Activated CD4-positive, alpha-beta T cell treated with anti-CD3 and anti-CD28 coated beads for 36 hours (primary cell): ENCODE data around the gene RNGTT. TPM values are rescaled to one million over a fixed set of nuclear protein-coding genes. Genes with fewer than 3 reads are reported as not detected.
"Not testable (repeated sequence)": the region's sequence is repeated elsewhere in the genome, so short reads cannot be mapped to it uniquely, and the experiment has no call there.

Experiments used
- ATAC-seq: fragments of 200-7000 bp; cut with Tn5 transposase; one replicate; pipeline ENCODE4 v1.10.0; 2021; ENCODE audit warnings: mild to moderate bottlenecking, moderate library complexity
- CTCF ChIA-PET: fragments of 350-600 bp; sonication (Branson Sonifier 250); formaldehyde crosslinking; loops from one replicate; lab custom pipeline; 2021; ENCODE audit warnings: antibody characterized with exemption; lab: Charles Lee
- POLR2A ChIA-PET: fragments of 350-600 bp; sonication (Branson Sonifier 250); formaldehyde crosslinking; loops from one replicate; lab custom pipeline; 2021; ENCODE audit warnings: antibody characterized with exemption, inconsistent platforms; lab: Charles Lee
- DNase-seq: peaks from one replicate; pipeline ENCODE4 v3.0.0-alpha.2; 2020
- H3K27ac Mint-ChIP-seq: one replicate; pipeline ENCODE4 v1.8.0; 2021; ENCODE audit warnings: mixed read lengths
- H3K27me3 Mint-ChIP-seq: one replicate; pipeline ENCODE4 v1.8.0; 2021; ENCODE audit warnings: mixed read lengths
- H3K36me3 Mint-ChIP-seq: one replicate; pipeline ENCODE4 v1.8.0; 2021; ENCODE audit warnings: low read depth, mixed read lengths
- H3K4me1 Mint-ChIP-seq: one replicate; pipeline ENCODE4 v1.8.0; 2021; ENCODE audit warnings: mixed read lengths
- H3K4me3 Mint-ChIP-seq: one replicate; pipeline ENCODE4 v1.8.0; 2021; ENCODE audit warnings: mild to moderate bottlenecking, moderate library complexity, mixed read lengths
- H3K9me3 Mint-ChIP-seq: one replicate; pipeline ENCODE4 v1.8.0; 2021; ENCODE audit warnings: low read depth, mixed read lengths
- intact Hi-C, 2 experiments: fragments of 100-400 bp; cut with DNase I in 1 of 2; cut with micrococcal nuclease in 1 of 2; formaldehyde crosslinking; loops; one replicate each; pipeline versions ENCODE4 v1.14.2 to v1.15.1; 2022 to 2024; cut with DNase I, micrococcal nuclease
- total RNA-seq, 2 experiments: library from RNA; stranded (reverse); gene quantifications; one replicate each; pipeline ENCODE4 v1.2.3, GENCODE V29; 2021

The RNGTT gene
- total RNA-seq, 2 experiments from 2014 or later = 17.5 to 21.5 TPM

DNA sequence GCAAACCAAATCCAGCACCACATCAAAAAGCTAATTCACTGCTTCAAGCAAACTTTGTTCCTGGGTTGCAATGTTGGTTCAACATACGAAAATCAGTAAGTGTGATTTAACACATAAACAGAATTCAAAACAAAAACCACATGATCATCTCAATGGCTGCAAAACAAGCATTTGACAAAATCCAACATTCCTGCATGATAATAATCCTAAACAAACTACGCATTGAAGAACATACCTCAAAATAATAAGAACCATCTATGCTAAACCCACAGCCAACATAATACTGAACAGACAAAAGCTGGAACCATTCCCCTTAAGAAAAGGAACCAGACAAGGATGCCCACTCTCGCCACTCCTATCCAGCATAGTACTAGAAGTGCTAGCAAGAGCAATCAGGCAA lies 49.9 kb downstream of the RNGTT start:
- ChIA-PET POLR2A (interaction anchor here (0.6 kb wide), 1 partner anchor 335 kb away, joined by 3 read pairs; no protein-coding TSS in a partner anchor), CTCF (no interaction called here)
- no peaks in the 10 kb centered on the region for H3K27me3 Mint-ChIP-seq
- ATAC-seq = no peak
- no peaks in the 10 kb centered on the region for H3K9me3 Mint-ChIP-seq
- peaks cover 26% of the 10 kb centered on the region for H3K36me3 Mint-ChIP-seq
- H3K27ac Mint-ChIP-seq = no peak overlapping the region
- H3K4me1 Mint-ChIP-seq = peaks cover 56% of the 10 kb centered on the region
- intact Hi-C loops = no loop called here
- DNase-seq = no peak
- no peak overlapping the region for H3K4me3 Mint-ChIP-seq

DNA sequence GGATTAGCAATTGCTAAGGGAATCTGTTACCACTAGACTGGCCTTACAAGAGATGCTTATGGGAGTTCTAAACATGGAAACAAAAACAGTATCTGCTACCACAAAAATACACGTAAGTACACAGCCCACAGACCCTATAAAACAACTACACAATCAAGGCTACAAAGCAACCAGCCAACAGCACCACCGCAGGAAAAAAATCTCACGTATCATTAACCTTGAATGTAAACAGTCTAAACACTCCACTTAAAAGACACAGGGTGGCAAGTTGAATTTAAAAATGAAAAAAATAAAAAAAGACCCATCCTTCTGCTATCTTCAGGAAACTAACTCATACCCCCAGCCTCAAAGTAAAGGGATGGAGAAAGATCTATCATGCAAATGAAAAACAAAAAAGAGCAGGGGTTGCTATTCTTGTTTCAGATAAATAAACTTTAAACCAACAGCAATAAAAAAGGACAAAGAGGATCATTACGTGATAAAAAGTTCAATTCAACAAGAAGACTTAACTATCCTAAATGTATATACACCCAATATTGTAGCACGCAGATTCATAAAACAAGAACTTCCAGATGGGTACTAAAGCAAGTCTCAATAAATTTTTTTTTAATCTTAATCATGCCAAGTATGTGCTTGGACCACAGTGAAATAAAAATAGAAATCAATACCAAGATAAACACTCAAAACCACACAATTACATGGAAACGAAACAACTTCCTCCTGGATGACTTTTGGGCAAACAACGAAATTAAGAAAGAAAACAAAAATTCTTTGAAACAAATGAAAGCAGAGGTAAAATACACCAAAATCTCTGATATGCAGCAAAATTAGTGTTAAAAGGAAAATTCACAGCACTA lies 52.3 kb downstream of the RNGTT start:
- Mint-ChIP-seq H3K4me3 (no peak overlapping the region), H3K27ac (no peak overlapping the region), H3K4me1 (peaks cover 52% of the 10 kb centered on the region), H3K36me3 (peaks cover 22% of the 10 kb centered on the region), H3K27me3 (no peaks in the 10 kb centered on the region), H3K9me3 (peaks cover 3% of the 10 kb centered on the region)
- intact Hi-C loops = no loop called here
- ChIA-PET POLR2A (no interaction called here), CTCF (interaction anchor here (0.6 kb wide), 2 partner anchors 24 to 54 kb away, joined by 3 read pairs; no protein-coding TSS in a partner anchor)
- no peak for ATAC-seq
- DNase-seq = no peak

- no peak for ATAC-seq
- Mint-ChIP-seq H3K27me3 (no peaks in the 10 kb centered on the region), H3K36me3 (peaks cover 17% of the 10 kb centered on the region), H3K9me3 (peaks cover 3% of the 10 kb centered on the region), H3K4me1 (peaks cover 44% of the 10 kb centered on the region), H3K4me3 (no peak overlapping the region), H3K27ac (no peak overlapping the region)
- no peak for DNase-seq
- intact Hi-C loops = no loop called here
- ChIA-PET CTCF (interaction anchor here (0.6 to 1.5 kb wide), 3 partner anchors 9 to 254 kb away, joined by 3 to 4 read pairs (median 4); no protein-coding TSS in a partner anchor), POLR2A (no interaction called here)
Observed at GRCh38 chr6:88908598-88909548, 54.5 kb downstream of the RNGTT start.

- peaks cover 29% of the 10 kb centered on the region for H3K4me1 Mint-ChIP-seq
- peaks cover 25% of the 10 kb centered on the region for H3K36me3 Mint-ChIP-seq
- DNase-seq, H3K9me3 Mint-ChIP-seq, ATAC-seq, H3K4me3 Mint-ChIP-seq, POLR2A ChIA-PET, H3K27ac Mint-ChIP-seq, intact Hi-C loops, H3K27me3 Mint-ChIP-seq: not testable (repeated sequence)
- CTCF ChIA-PET = interaction anchor here (0.6 to 1.4 kb wide), 4 partner anchors 12 to 1494 kb away, joined by 3 read pairs; no protein-coding TSS in a partner anchor
Observed at GRCh38 chr6:88907148-88907547, 56.3 kb downstream of the RNGTT start.

DNA sequence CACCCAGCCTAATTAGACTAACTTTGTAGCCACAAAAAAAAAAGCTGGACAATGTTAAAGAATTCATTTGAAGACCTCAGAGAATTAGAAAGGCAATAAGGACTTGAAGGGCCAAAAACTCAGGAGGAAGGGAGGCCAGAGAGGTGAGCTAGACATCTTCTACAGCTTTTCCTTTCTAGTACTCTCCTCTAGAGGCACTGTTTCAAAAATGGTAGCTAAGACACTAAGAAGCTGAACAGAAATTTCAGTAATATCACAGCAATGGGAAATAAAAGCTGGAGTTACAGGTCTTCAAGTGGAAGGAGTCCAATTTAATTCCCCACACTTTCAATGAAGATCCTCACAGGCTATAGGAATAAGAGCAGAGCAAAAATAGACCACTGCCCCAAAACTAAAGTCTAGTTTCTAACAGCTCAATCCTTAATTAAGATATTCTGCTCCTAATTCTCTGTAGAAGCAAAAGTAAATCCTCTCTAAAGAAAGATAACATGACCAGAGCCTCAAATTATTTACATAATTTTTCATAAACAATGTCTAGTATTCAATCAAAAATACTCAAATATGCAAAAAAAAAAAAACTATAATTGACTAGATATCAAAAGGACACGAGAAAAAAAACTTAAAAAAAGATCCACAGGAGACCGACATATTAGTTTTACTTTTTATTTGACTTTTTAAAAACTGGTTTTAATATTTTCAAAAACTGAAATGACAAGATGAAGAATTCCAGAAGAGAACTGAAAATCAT lies 63.7 kb downstream of the RNGTT start:
- intact Hi-C loops = no loop called here
- POLR2A ChIA-PET = no interaction called here
- ATAC-seq = no peak
- H3K27me3 Mint-ChIP-seq = no peaks in the 10 kb centered on the region
- no peak for DNase-seq
- H3K4me1 Mint-ChIP-seq = no peaks in the 10 kb centered on the region
- peaks cover 22% of the 10 kb centered on the region for H3K36me3 Mint-ChIP-seq
- H3K4me3 Mint-ChIP-seq = no peak overlapping the region
- H3K27ac Mint-ChIP-seq = no peak overlapping the region
- H3K9me3 Mint-ChIP-seq = no peaks in the 10 kb centered on the region
- CTCF ChIA-PET = interaction anchor here (0.6 to 1.5 kb wide), 5 partner anchors 8 to 856 kb away, joined by 3 to 4 read pairs (median 3); no protein-coding TSS in a partner anchor

DNA sequence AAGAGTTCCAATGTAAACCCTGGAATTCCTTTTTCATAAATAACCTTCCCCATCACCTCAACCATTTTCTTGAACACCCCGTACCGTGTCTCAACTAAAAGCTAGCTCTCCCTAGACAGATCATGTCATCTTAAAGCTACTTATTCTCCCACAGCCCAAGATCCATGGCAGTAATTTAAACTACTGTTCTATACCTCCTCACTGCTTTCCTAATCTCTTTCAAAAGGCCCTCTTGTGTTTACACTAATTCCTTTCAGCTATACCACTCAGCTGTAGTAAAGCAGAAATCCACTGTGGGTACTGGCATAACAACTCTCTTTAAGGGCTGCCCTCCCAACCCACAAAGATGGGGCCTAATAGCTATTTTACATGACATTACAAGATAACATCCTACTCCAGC lies 67.5 kb downstream of the RNGTT start:
- ChIA-PET POLR2A (no interaction called here), CTCF (no interaction called here)
- H3K27me3 Mint-ChIP-seq = no peaks in the 10 kb centered on the region
- peaks cover 3% of the 10 kb centered on the region for H3K4me1 Mint-ChIP-seq
- H3K27ac Mint-ChIP-seq = no peak overlapping the region
- H3K36me3 Mint-ChIP-seq = peaks cover 3% of the 10 kb centered on the region
- intact Hi-C loops = no loop called here
- ATAC-seq (no peak), DNase-seq (no peak)
- H3K9me3 Mint-ChIP-seq = no peaks in the 10 kb centered on the region
- no peak overlapping the region for H3K4me3 Mint-ChIP-seq

- no peak for DNase-seq
- POLR2A ChIA-PET = no interaction called here
- CTCF ChIA-PET = interaction anchor here (1.2 to 2.0 kb wide), 2 partner anchors 20 to 73 kb away, joined by 3 to 8 read pairs; no protein-coding TSS in a partner anchor
- Mint-ChIP-seq H3K4me3 (no peak overlapping the region), H3K4me1 (peaks cover 3% of the 10 kb centered on the region), H3K27ac (no peak overlapping the region), H3K27me3 (no peaks in the 10 kb centered on the region), H3K36me3 (peaks cover 18% of the 10 kb centered on the region), H3K9me3 (no peaks in the 10 kb centered on the region)
- no peak for ATAC-seq
- intact Hi-C loops = no loop called here
Observed at GRCh38 chr6:88890860-88891845, 72.3 kb downstream of the RNGTT start.

- CTCF ChIA-PET = interaction anchor here (1.2 to 2.0 kb wide), 2 partner anchors 20 to 74 kb away, joined by 3 to 8 read pairs; no protein-coding TSS in a partner anchor
- no peaks in the 10 kb centered on the region for H3K27me3 Mint-ChIP-seq
- H3K4me3 Mint-ChIP-seq = no peak overlapping the region
- no peak for ATAC-seq
- H3K4me1 Mint-ChIP-seq = peaks cover 3% of the 10 kb centered on the region
- intact Hi-C loops = no loop called here
- DNase-seq = no peak
- H3K9me3 Mint-ChIP-seq = peaks cover 1% of the 10 kb centered on the region
- H3K36me3 Mint-ChIP-seq = peaks cover 26% of the 10 kb centered on the region
- H3K27ac Mint-ChIP-seq = no peak overlapping the region
- POLR2A ChIA-PET = no interaction called here
Observed at GRCh38 chr6:88890394-88890793, 73.0 kb downstream of the RNGTT start.

GRCh38 chr6:88884361-88884760 lies 79.1 kb downstream of the RNGTT start:
- POLR2A ChIA-PET = no interaction called here
- Mint-ChIP-seq H3K4me1 (peaks cover 13% of the 10 kb centered on the region), H3K36me3 (peaks cover 40% of the 10 kb centered on the region), H3K9me3 (peaks cover 1% of the 10 kb centered on the region), H3K27ac (no peak overlapping the region), H3K4me3 (no peak overlapping the region), H3K27me3 (no peaks in the 10 kb centered on the region)
- CTCF ChIA-PET = no interaction called here
- no peak for DNase-seq
- intact Hi-C loops = no loop called here
- ATAC-seq = peak; percentile 61

GRCh38 chr6:88882536-88882935 lies 80.9 kb downstream of the RNGTT start:
- peaks cover 34% of the 10 kb centered on the region for H3K36me3 Mint-ChIP-seq

More at GRCh38 chr6:88882536-88882935, 80.9 kb downstream of the RNGTT start:
- no peak for ATAC-seq
- intact Hi-C loops = no loop called here
- Mint-ChIP-seq H3K27me3 (no peaks in the 10 kb centered on the region), H3K9me3 (peaks cover 1% of the 10 kb centered on the region), H3K4me3 (no peak overlapping the region), H3K27ac (no peak overlapping the region), H3K4me1 (peaks cover 13% of the 10 kb centered on the region)
- CTCF ChIA-PET = interaction anchor here (0.8 kb wide), 1 partner anchor 13 kb away, joined by 3 read pairs; no protein-coding TSS in a partner anchor
- DNase-seq = no peak
- POLR2A ChIA-PET = no interaction called here
